ENCODE results near the gene PGF.
A peak's percentile ranks its signal among the peaks of the same experiment; 100 is the strongest.
"Not testable (repeated sequence)": the region's sequence is repeated elsewhere in the genome, so short reads cannot be mapped to it uniquely, and the experiment has no call there.

The PGF gene

GRCh38 chr14:74955229-74956026 lies at the start of gene PGF:
Gene PGF (minus strand): TSS chr14:74955597. CDS start chr14:74955242, 355 bp downstream.
- peak; percentile 65 for DNase-seq (ENCODE audit: low spot score)

- DNase-seq (ENCODE audit: low spot score) = no peak
Measured at GRCh38 chr14:75003250-75004027, 48.0 kb upstream of the PGF start.

- DNase-seq (ENCODE audit: low spot score) = peak; percentile 90
Measured at GRCh38 chr14:75002392-75003249, 47.2 kb upstream of the PGF start, which contains the start of gene EIF2B2. Gene EIF2B2 (plus strand): TSS chr14:75002921. CDS start chr14:75002991, 70 bp downstream.

- no peak for DNase-seq (ENCODE audit: low spot score)
Measured at GRCh38 chr14:75001899-75002298, 46.5 kb upstream of the PGF start.

GRCh38 chr14:75001261-75001660 lies 45.9 kb upstream of the PGF start:
- no peak for DNase-seq (ENCODE audit: low spot score)

GRCh38 chr14:74995781-74996180 lies 40.4 kb upstream of the PGF start:
- not testable (repeated sequence) for DNase-seq (ENCODE audit: low spot score)

- not testable (repeated sequence) for DNase-seq (ENCODE audit: low spot score)
Measured at GRCh38 chr14:74994182-74994581, 38.8 kb upstream of the PGF start.

- DNase-seq (ENCODE audit: low spot score) = no peak
Measured at GRCh38 chr14:74988993-74989392, 33.6 kb upstream of the PGF start.

- no peak for DNase-seq (ENCODE audit: low spot score)
Measured at GRCh38 chr14:74988131-74988530, 32.7 kb upstream of the PGF start.

GRCh38 chr14:74985806-74986205 lies 30.4 kb upstream of the PGF start:
- DNase-seq (ENCODE audit: low spot score) = no peak

- DNase-seq (ENCODE audit: low spot score) = no peak
Measured at GRCh38 chr14:74985028-74985310, 29.6 kb upstream of the PGF start.

- DNase-seq (ENCODE audit: low spot score) = no peak
Measured at GRCh38 chr14:74984236-74985027, 29.0 kb upstream of the PGF start.

- DNase-seq (ENCODE audit: low spot score) = no peak
Measured at GRCh38 chr14:74983343-74983742, 27.9 kb upstream of the PGF start.

GRCh38 chr14:74982661-74983060 lies 27.3 kb upstream of the PGF start:
- no peak for DNase-seq (ENCODE audit: low spot score)

GRCh38 chr14:74981833-74982232 lies 26.4 kb upstream of the PGF start:
- DNase-seq (ENCODE audit: low spot score) = no peak

- DNase-seq (ENCODE audit: low spot score) = no peak
Measured at GRCh38 chr14:74981462-74981782, 26.0 kb upstream of the PGF start.

- no peak for DNase-seq (ENCODE audit: low spot score)
Measured at GRCh38 chr14:74980731-74981461, 25.5 kb upstream of the PGF start.

GRCh38 chr14:74980398-74980730 lies 25.0 kb upstream of the PGF start:
- DNase-seq (ENCODE audit: low spot score) = no peak

GRCh38 chr14:74979442-74980397 lies 24.3 kb upstream of the PGF start:
- DNase-seq (ENCODE audit: low spot score) = no peak

GRCh38 chr14:74979029-74979428 lies 23.6 kb upstream of the PGF start:
- no peak for DNase-seq (ENCODE audit: low spot score)

Data from HuH-7.5 (cell line).